Measurements from ENCODE around the gene ASXL3.

Gene ASXL3

GRCh38 chr18:33577685-33578517 lies at the start of gene ASXL3:
TSS of gene ASXL3 (plus strand) at chr18:33578219. CDS start at chr18:33578632, 413 bp downstream.
- DNase-seq (ENCODE audit: low read depth in 2 of 3, low spot score in 1 of 3), result no peak

GRCh38 chr18:33532978-33533377 lies 45.0 kb upstream of the ASXL3 start:
- DNase-seq (ENCODE audit: low read depth in 2 of 3, low spot score in 1 of 3), result no peak

DNA sequence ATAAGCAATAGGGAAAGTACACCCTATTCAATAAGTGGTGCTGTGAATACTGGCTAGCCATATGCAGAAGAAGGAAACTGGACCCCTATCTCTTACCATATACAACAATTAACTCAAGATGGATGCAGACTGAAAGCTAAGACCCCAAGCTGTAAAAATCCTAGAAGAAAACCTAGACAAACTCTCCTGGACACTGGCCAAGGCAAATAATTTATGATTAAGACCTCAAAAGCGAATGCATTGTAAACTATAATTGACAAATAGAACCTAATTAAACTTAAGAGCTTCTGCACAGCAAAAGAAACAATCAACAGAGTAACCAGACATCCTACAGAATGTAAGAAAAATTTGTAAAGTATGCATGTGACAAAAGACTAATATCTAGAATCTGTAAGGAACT lies 41.1 kb upstream of the ASXL3 start:
- no peak for DNase-seq (ENCODE audit: low read depth in 2 of 3, low spot score in 1 of 3)

- no peak for DNase-seq (ENCODE audit: low read depth in 2 of 3, low spot score in 1 of 3)
These were observed 39.5 kb upstream of the ASXL3 start for GRCh38 chr18:33538418-33539042.

DNA sequence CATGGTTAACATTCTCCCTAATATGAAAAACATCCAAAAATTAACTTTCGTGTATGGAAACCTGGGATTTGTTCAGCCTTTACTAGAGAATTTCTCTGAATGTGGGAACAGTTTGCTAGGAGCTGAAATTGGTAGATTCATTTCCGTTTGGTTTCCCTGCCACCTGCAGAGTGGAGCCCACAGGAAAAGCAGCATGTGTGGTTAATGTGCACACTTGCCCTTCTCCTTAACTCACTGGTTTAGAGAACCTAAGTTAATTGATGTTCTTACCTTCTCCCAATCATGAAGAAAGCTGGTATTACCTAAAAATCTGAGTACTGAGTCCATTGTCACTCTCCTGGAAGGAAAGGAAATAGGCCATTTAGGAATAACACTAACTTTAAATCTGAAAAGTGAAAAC lies 37.6 kb upstream of the ASXL3 start:
- DNase-seq (ENCODE audit: low read depth in 2 of 3, low spot score in 1 of 3), result no peak

DNA sequence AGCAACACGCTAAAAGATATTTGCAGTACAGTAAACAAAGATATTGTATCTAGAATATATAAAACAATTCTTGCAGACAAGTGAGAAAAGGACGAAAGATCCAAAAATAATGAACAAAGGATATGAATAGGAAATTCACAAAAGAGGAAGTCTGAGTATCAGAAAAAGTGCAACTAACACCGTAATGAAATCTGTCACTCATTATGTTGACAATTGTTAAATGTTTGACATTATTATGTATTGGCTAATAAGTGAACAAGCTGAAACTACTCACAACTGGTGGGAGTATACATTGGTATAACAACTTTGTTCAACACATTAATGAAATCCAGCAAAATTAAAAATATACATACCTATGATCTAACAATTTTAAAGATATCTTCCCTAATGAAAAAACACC lies 36.7 kb upstream of the ASXL3 start:
- DNase-seq (ENCODE audit: low read depth in 2 of 3, low spot score in 1 of 3), result no peak

- DNase-seq (ENCODE audit: low read depth in 2 of 3, low spot score in 1 of 3), result no peak
These were observed 21.2 kb upstream of the ASXL3 start for GRCh38 chr18:33556846-33557245.

- no peak for DNase-seq (ENCODE audit: low read depth in 2 of 3, low spot score in 1 of 3)
These were observed 20.3 kb upstream of the ASXL3 start for GRCh38 chr18:33557706-33558105.

GRCh38 chr18:33558529-33558928 lies 19.5 kb upstream of the ASXL3 start:
- DNase-seq (ENCODE audit: low read depth in 2 of 3, low spot score in 1 of 3), result no peak

DNA sequence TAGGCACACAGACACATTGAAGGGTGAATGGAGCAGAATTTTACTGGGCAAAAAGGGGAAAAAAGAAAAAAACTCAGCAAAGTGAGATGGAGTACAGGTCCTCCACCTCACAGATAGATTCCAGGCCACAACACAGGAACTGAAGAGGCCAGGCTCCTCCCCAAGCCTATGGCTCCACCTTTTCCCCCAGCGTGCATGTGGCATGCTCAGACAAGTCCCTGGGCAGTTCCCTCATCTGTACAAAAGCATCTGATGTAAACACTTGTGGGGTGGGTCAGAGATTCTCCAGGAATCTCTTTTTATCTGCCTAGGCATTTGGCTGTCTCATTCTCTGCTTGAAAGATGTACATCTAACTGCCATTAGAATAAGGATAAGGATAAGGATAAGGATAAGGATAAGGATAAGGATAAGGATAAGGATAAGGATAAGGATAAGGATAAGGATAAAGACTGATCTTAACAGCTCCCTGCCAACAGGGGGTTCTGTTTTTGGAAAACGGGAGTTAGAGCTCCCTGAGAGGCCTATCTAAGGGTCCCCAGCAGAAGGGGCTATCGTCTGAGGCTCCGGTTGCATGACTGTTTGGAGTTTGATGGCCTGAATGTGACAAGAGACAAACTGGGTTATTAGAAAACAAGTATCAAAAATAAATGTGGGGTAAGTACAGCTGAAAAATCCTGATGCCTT lies 17.2 kb upstream of the ASXL3 start:
- DNase-seq (ENCODE audit: low read depth in 2 of 3, low spot score in 1 of 3), result no peak

GRCh38 chr18:33562741-33563140 lies 15.3 kb upstream of the ASXL3 start:
- no peak for DNase-seq (ENCODE audit: low read depth in 2 of 3, low spot score in 1 of 3)

- no peak for DNase-seq (ENCODE audit: low read depth in 2 of 3, low spot score in 1 of 3)
These were observed 10.3 kb upstream of the ASXL3 start for GRCh38 chr18:33567705-33568104.

DNA sequence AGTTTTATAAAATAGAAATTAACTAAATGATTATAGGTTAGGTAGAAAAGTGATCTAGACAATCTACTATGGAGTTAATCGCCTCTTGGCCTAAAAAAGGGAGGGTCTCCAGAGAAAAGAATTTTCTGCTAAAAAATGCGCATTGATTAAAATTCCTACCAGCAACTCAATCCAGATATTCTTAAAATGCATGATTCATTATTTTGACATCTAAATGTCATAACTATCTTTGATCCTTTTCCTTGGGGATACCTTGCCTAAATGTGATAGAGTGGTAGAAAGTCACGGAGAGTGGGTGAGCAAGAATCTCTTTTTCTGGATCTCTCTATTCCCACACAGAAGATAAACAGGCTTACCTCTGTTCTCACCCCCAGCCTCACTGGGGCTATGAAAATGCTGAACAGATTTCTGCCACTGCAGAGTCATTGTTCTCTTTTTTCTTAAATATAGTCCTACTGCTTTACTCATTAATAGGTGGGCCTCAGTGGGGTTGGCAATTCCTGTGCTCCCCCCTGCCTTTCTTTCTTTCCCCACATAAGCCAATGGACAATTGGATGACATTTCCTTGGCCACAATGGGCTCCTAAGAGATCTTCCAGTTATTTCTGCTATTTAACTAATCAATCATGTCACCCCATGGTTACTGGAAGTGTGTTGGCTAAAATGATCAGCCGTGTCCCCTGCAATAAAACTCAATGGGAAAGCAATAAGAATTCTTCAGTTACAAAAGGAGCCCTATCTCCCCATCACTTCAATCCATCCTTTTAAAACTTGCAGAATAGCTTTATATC lies 5.8 kb upstream of the ASXL3 start:
- no peak for DNase-seq (ENCODE audit: low read depth in 2 of 3, low spot score in 1 of 3)

DNA sequence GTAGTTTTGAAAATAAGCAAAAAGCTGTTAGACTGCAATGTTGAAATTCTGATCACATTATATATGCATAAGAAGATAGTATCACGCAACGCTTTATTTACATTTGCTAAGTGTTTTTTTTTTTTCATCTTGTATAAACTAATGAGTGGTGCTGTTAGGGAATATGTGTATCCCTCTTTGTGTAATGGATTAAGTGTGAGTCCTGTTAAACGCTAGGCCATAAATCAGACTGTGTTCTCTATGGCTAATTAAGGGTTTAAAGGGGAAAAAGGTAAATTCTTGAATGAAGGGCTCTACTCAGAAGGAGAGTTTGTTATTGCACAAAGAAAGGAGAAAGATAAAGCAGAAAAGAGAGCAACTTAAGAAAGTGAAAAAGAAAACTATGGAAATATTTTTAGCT lies 4.8 kb upstream of the ASXL3 start:
- no peak for DNase-seq (ENCODE audit: low read depth in 2 of 3, low spot score in 1 of 3)

DNA sequence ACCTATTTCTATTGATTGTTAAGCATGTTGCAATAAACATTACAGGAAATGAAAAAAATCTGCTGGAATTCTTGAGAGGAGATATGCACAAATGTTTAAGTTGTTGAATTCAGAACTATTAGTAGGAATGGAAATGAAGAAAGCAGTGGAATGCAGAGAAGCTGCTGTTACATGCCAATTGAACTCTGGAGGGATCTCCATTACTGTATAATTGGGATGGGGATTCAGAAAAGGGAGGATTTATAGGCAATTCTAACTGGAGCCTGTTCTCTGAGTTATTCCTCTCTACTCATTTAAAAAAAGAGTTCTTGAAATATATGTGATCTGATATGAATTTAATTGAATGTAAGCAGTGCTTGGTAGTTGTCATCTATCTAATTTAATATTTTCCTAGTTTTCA lies 2.6 kb upstream of the ASXL3 start:
- no peak for DNase-seq (ENCODE audit: low read depth in 2 of 3, low spot score in 1 of 3)

- no peak for DNase-seq (ENCODE audit: low read depth in 2 of 3, low spot score in 1 of 3)
These were observed 896 bp upstream of the ASXL3 start for GRCh38 chr18:33576999-33577646.

DNA sequence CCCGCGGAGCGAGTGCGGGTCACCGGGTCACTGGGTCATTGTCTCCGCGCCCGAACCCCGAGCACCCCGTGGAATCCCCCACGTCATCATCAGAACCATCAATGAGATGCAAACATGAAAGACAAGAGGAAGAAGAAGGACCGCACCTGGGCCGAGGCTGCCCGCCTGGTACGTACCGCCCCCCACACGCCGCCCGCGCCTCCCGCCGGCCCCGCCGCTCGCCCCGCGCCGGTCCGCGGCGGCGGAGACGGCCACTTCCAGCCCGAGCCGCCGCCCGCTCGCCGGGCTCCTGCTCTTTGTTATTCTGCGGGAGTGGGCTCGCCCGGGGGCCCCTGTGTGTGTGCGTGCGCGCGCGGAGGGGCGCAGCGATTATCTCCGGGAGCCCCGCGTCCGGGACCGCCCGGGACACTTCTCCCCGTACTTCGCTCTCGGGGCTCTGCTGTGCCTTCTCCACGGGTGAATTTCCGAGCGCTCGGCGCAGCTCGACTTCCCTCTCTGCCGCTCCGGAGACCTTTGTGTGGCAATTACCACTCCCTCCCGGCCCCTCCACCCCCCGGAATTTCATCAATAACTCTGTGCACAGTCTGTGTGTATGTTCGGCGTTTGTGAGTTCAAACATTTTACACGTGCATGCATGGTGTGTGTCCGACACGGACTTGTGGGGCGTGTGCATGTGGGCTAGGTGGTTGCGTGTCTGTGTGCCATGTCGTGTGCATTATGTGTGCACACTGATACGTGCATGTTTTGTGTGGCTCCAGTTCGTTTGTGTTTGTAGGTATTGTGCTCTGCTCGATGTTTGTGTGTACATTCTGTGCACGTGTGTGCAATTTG lies 714 bp downstream of the ASXL3 start:
- no peak for DNase-seq (ENCODE audit: low read depth in 2 of 3, low spot score in 1 of 3)

- no peak for DNase-seq (ENCODE audit: low read depth in 2 of 3, low spot score in 1 of 3)
These were observed 1.6 kb downstream of the ASXL3 start for GRCh38 chr18:33579349-33580215.

DNA sequence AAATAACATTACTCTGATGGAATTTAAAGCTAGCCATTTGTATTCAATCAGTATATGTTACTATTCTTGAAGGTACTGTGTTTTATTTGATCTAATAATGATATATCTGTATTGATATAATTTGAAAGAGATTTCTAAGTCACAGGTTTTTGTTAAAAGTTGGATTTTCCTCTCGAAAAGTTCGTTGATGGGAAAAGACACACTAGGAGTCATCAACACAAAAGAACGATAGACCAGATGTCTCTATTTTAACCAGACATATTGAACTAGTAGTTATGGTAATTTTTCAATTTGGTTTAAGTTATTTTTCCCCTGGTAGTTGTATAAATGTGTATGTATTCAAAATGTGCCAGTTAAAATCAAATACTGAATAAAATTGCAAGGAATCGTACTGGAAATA lies 2.5 kb downstream of the ASXL3 start:
- no peak for DNase-seq (ENCODE audit: low read depth in 2 of 3, low spot score in 1 of 3)
